PFSK-1 (cell line): ENCODE measurements around the gene DCLK2.

ENCODE experiments used
- FOXP2 ChIP-seq: optimal IDR thresholded peaks from 2 replicates; pipeline ENCODE3; 2011; ENCODE audit warnings: borderline replicate concordance, control low read depth, inconsistent platforms; ENCODE audit not compliant: insufficient read depth; ENCODE audit errors: extremely low read length, extremely low read depth
- POLR2AphosphoS5 ChIP-seq: IDR thresholded peaks from 2 replicates; pipeline ENCODE4 v1.6.1; 2012; ENCODE audit warnings: low read depth, mild to moderate bottlenecking, control low read depth, low read length, moderate library complexity
- SIN3A ChIP-seq: IDR thresholded peaks from 2 replicates; pipeline ENCODE4 v1.6.1; 2012; ENCODE audit warnings: mild to moderate bottlenecking, low read length, moderate library complexity, borderline replicate concordance; ENCODE audit not compliant: insufficient read depth
- TAF1 ChIP-seq: IDR thresholded peaks from 2 replicates; pipeline ENCODE4 v1.6.1; 2012; ENCODE audit warnings: low read length, control low read depth, borderline replicate concordance; ENCODE audit not compliant: insufficient read depth
- TF ChIP-seq, protein P1 (sequence below), 2 experiments: IDR thresholded peaks; 2 replicates each; pipeline versions ENCODE4 v1.6.1 to v1.8.0; 2011 to 2012; ENCODE audit warnings: low read depth in 2 of 2, low read length in 2 of 2, control low read depth in 1 of 2, inconsistent platforms in 1 of 2, mild to moderate bottlenecking in 1 of 2, moderate library complexity in 1 of 2; ENCODE audit not compliant: insufficient read depth in 1 of 2

DCLK2 gene

GRCh38 chr4:150056569-150056968 is 21.7 kb upstream of the DCLK2 start:
- TF ChIP-seq SIN3A (no peak), POLR2AphosphoS5 (no peak), TAF1 (no peak)
- TF ChIP-seq, protein P1, sequence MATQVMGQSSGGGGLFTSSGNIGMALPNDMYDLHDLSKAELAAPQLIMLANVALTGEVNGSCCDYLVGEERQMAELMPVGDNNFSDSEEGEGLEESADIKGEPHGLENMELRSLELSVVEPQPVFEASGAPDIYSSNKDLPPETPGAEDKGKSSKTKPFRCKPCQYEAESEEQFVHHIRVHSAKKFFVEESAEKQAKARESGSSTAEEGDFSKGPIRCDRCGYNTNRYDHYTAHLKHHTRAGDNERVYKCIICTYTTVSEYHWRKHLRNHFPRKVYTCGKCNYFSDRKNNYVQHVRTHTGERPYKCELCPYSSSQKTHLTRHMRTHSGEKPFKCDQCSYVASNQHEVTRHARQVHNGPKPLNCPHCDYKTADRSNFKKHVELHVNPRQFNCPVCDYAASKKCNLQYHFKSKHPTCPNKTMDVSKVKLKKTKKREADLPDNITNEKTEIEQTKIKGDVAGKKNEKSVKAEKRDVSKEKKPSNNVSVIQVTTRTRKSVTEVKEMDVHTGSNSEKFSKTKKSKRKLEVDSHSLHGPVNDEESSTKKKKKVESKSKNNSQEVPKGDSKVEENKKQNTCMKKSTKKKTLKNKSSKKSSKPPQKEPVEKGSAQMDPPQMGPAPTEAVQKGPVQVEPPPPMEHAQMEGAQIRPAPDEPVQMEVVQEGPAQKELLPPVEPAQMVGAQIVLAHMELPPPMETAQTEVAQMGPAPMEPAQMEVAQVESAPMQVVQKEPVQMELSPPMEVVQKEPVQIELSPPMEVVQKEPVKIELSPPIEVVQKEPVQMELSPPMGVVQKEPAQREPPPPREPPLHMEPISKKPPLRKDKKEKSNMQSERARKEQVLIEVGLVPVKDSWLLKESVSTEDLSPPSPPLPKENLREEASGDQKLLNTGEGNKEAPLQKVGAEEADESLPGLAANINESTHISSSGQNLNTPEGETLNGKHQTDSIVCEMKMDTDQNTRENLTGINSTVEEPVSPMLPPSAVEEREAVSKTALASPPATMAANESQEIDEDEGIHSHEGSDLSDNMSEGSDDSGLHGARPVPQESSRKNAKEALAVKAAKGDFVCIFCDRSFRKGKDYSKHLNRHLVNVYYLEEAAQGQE (IDR thresholded peaks at IDR 0.05; ENCODE audit: insufficient read depth in 1 of 2, low read depth in 2 of 2, low read length in 2 of 2), result no peak

DNA sequence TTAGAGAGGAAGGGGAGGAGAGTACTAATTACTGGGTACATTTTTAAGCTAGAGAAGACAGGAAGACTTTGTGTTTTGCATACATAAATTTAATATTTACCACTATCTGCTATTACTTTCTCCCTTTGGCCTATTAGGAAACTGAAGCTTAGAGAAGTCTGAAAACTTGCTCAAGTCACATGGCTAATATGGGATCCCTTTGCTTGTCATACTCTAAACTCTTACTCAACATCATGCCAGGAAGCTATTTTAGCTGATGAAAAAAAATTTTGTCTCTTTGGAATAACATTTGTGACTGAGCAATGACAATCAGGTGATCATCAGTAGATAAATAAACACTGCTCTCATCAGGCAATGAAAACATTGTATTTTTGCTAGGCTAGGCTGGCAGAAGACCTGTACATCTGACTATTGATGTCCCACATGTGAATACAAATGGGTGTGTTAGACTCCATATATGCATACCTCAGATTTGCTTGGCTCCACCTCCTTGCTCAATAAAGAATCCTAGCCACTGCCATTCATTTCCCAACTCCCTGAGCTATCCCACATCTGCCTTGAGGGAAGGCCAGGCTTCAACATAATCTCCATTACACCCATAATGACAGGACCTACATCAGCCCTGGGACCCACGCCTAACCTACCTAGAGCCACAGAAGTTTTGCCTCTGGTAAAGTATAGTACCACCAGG is 17.0 kb upstream of the DCLK2 start:
- TF ChIP-seq POLR2AphosphoS5 (no peak), FOXP2 (no peak), SIN3A (no peak), TAF1 (no peak)
- TF ChIP-seq, protein P1 (IDR thresholded peaks at IDR 0.05; ENCODE audit: insufficient read depth in 1 of 2, low read depth in 2 of 2, low read length in 2 of 2), result no peak

DNA sequence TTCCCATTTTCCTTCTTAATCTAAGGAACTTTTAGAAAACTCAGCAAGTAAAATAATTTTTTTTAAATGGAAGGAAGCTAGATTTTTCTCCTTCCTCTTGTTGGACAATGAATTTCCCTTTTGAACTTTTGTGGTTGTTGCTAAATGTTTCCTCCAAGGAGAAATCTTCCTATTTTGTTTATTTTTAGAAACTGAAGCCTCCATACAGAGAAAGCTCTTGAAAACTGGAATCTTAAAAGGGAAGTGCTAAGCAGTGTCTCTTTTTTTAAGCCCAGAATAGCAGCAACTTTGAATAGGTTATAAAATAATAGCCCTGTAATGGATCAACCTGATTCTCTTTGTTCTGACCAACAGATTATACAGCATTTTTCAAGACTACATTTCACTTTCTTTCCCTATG is 15.1 kb upstream of the DCLK2 start:
- no peak for TF ChIP-seq TAF1
- TF ChIP-seq POLR2AphosphoS5, result no peak
- TF ChIP-seq FOXP2, result no peak
- TF ChIP-seq, protein P1 (IDR thresholded peaks at IDR 0.05; ENCODE audit: insufficient read depth in 1 of 2, low read depth in 2 of 2, low read length in 2 of 2), result no peak

GRCh38 chr4:150065740-150066139 is 12.5 kb upstream of the DCLK2 start:
- TF ChIP-seq FOXP2 (no peak), TAF1 (no peak), SIN3A (no peak)

GRCh38 chr4:150067859-150068258 is 10.4 kb upstream of the DCLK2 start:
- TF ChIP-seq, protein P1 (IDR thresholded peaks at IDR 0.05; ENCODE audit: insufficient read depth in 1 of 2, low read depth in 2 of 2, low read length in 2 of 2), result no peak
- TF ChIP-seq POLR2AphosphoS5, result no peak
- no peak for TF ChIP-seq TAF1
- TF ChIP-seq SIN3A, result no peak
- TF ChIP-seq FOXP2, result no peak
